NT2/D1 (cell line): ENCODE measurements around the gene MACF1.

Source experiments
- SUZ12 ChIP-seq: IDR thresholded peaks from 2 replicates; pipeline ENCODE4 v1.6.1; 2011; ENCODE audit not compliant: insufficient read length, insufficient read depth; ENCODE audit errors: extremely low read depth
- YY1 ChIP-seq: IDR thresholded peaks from 2 replicates; pipeline ENCODE4 v1.6.1; 2011; ENCODE audit not compliant: insufficient read length, insufficient read depth

DNA sequence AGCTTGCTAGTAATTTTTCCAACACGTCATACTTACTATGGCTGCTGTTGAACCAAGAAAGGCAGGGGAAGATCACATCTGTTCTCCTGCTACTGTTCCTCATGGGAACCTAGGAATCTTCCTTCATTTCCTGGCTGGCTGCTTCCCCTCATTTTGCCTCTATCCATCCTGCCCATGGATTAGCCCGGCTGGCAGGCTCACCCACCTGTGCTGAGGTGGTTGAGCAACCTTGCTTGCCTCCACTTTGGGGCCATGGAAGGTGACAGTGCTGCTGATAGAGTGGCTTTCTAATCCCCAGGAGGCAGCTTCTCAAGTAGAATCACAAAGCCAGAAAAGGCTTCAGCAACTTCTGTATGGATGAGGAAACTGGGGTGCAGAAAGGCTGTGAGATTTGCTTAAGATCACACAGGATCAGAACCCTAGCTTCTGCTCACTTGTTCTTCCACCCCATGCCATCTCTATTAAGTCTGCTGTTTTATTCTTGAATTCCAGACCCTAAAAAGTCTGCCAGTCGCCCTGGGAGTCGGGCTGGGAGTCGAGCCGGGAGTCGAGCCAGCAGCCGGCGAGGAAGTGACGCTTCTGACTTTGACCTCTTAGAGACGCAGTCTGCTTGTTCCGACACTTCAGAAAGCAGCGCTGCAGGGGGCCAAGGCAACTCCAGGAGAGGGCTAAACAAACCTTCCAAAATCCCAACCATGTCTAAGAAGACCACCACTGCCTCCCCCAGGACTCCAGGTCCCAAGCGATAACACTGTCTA lies 280.7 kb downstream of the MACF1 start:
- TF ChIP-seq SUZ12 (no peak), YY1 (no peak)
